CD4-positive, alpha-beta T cell treated with Interleukin-6 at 100 ng/mL for 8 hours (primary cell): Measurements from ENCODE around the gene ANKFN1.

Source experiments
- DNase-seq: peaks from one replicate; pipeline ENCODE4 v3.0.0-alpha.2; 2020; ENCODE audit warnings: mixed read lengths, low spot score

The ANKFN1 gene

DNA sequence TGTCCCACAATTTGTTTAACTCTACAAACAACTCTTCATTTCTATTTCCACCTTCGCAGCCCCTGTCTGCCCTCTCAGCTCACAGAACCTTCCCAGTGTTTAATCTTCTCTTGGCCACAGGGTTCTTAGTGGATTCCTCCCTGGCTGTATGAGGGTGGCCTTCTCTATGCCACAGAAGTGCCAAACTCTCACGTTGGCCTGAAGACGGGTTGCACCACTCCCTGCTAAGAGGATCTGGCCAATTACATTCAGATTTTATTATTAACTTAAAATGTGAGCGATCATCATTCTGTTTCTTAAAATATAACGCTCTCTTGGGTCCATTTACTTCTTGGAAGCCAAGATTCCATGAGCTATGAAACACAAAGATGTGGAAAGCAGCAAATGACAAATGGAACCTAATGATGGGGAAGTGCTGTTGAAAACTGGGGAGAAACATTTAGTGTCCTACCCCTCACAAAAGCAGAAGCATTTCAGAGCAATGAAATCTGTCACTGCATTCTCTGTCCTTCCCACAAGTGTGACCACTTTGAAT, 348.9 kb downstream of the ANKFN1 start:
- no peak for DNase-seq

DNA sequence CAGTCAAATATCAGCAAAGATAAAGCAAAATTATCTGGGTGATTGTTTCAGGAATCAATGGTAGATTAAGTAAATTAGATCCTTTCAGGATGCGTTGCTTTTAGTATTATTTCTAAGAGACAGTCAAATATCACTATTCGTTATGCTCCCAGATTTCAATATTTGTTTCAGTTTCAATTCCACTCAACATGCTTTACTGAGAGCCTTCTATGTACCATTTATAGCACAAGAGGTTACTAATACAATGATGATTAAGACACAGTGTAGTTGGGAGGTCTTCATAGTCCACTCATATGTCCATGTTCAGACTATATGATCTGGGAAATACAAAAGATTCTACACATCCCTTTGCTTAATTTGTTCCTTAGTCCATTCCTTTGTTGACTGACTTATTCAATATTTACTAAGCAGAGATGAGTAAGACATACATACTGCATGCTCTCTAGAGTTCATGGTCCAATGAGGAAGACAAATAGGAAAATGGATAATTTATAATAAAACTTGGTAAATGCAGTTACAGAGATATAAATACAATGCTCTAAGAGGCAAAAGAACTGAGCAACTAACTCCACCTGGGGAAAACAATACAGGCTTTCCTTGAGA, 352.0 kb downstream of the ANKFN1 start:
- DNase-seq: no peak

DNA sequence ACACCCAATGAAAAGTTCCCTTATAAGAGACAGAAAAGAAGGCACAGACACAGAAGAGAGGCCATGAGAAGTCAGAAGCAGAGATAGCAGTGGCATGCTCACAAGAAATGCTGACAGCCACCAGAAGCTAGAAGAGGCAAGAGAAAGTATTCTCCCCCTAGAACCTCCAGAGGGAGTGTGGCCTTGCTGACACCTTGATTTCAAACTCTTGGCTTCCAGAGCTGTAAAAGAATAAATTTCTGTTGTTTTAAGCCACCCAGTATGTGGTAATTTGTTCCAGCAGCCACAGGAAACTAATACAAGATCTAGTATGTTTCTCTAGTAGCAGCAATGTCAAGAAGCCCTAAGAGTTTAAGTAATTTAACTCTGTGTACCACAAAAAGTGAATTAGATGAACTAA, 353.1 kb downstream of the ANKFN1 start:
- DNase-seq: no peak

DNA sequence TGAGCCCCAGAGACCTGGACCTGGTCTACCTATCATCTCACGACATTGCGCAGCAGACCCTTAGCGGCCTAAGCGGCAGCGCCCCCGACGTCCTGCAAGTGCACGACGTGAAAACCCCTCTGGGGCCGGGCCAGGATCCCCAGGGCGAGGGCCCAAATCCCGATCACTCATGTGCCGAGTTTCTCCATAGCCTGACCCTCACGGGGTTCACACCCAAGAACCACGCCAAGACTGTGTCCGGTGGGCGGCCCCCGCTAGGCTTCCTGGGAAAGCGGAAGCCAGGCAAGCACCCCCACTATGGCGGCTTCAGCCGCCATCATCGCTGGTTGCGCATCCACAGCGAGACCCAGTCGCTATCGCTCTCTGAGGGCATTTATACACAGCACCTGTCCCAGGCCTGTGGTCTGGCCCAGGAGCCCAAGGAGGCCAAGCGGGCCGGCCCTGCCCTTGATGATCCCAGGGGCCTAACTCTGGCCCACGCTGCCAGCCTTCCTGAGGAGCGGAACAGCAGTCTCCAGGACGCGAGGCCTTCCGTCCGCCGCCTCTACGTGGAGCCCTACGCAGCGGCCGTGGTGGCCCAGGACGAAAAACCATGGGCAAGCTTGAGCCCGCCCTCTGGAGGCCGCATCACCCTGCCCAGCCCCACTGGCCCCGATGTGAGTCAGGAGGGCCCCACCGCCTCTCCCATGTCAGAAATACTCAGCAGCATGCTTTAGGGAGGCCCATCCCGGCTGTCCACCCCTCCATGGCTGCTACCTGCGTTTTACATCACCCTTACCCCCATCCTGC, 357.5 kb downstream of the ANKFN1 start:
- no peak for DNase-seq

DNA sequence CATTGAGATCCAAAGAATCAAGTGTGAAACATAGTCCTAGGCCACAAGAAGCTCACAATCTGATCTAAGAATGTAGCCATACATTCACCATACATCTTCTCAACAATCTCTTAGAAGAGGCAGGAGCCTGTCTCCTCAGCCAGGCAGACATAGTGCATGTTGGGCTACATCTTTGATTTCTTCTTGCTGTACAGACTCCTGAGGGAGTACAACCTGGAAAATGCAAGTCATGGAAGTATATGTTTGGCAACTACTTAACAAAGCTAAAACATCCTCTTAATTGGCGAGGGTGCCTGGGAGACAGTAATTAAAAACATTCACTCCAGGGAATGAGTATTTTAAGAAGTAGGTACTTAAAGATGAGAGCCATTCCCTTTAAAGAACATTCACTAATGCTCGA, 361.0 kb downstream of the ANKFN1 start:
- DNase-seq: no peak

DNA sequence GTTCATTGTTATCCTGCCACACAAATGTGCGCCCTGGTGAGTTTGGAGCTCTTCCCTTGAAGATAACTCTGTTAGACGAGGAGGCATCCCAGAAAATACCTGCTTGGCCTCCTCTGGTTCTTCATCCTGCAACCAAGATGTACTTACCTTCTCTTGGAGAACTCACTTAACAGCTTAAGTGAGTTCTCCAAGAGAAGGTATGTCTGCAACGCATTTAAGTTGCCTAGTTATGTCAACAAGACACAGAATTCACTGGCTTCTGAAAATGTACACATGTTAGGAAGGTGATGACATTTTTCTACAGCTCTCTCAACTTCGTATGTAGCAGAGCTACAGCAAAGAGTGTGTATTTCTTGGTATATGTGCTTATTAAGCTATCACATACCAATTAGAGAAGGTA, 361.6 kb downstream of the ANKFN1 start:
- DNase-seq: no peak

DNA sequence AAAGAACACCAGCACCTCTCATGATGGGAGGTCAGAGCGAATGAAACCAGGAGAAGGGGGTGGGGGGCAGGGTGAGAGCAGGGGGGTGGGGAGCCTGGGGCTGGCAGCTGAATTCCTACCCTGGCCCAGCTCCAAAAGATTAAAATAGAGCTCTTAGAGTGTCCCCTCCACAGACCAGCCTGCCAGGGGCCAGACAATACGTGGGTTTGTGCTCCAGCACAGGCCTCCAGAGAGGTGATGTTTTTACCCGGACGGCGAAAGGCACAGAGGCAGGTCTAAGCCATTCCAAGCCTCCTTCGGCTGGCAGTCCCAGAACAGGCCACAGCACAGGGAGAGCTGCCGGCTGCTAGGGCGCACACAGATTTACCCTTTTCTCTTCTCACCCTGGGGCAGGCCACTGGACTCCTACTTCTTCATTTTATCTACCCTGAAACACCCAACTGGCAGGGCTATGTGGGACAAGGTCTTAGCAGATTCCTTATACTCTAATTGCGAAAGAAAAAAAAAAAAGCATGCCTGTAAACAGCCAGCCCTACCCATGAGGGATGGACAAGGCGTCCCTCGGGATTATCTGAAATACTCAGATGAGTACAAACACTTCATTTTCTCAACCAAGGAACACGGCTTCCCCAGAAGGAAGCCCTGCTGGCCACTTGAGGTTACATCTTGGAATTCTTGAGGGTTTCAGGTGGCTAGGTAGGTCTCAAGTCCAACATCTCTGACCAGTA, 368.3 kb downstream of the ANKFN1 start:
- no peak for DNase-seq

DNA sequence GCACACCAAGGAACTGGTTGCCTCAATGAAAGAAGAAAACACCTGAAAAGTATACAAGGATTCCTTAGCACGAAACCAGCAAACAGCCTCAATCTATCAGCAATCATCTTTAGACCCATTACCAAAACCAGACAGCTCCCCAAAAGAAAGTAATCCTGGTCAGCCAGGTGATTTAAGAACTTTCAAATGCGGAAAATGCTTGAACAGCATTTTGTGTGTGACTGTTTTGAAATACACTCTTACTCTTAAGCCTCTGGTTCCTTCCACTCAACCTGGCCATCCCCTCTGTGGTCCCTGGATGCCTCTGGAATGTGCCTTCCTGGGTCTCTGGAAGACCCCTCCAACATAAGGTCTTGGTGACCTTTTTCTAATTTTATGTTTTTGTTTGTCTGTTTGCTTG, 369.8 kb downstream of the ANKFN1 start:
- no peak for DNase-seq

DNA sequence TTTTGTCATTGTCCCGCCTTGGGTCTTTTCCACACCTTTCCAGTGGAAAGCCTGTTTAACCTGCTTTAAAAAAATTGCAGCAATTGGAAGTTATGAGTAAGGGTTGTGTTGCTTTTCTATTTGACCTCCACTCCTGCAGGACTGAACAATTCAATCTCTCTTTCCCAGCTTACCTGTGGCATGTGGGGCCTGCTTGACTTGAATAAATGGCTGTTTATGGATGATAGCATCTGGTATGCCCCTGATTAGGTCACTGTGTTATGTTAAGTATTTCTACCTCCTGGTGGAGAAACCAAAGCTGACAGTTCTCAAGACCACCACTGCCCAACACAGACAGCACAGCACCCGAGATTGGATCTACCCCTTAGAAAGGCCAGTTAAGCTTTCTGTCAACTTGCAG, 375.4 kb downstream of the ANKFN1 start:
- DNase-seq: no peak

DNA sequence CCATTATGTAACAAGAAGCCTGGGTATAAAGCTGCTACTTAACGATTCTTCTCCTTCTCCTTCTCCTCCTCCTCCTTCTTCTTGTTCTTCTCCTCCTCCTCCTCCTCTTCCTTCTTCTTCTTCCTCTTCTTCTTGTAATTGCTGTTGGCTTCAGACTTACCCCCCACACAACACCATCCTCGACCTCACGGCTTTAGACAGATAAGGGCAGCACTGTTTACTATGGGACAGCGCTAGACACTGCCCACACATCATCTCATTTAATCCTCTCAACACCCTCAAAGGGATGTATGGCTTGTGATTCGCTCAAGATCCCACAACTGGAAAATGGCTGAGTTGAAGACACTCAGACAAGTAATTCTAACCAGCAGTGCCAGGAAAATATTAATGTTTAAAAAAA, 379.7 kb downstream of the ANKFN1 start:
- no peak for DNase-seq

DNA sequence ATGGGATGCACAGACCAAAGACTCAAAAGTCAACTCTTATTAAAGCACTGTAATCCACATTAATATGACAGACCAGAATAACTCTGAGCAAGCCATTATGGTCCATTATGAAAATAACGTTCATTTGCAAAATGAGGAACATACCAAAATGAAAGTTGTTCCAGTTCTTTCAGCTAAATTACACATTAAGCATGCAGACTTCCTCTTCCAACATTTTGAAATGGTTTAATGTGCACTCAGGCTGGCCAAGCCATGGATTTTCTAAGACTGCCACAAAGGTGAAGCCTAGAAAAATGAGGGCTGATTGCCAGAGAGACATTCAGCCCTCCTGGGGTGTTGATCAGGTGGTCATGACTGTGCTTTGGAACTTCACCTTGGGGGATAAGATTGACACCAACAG, 383.5 kb downstream of the ANKFN1 start:
- no peak for DNase-seq

DNA sequence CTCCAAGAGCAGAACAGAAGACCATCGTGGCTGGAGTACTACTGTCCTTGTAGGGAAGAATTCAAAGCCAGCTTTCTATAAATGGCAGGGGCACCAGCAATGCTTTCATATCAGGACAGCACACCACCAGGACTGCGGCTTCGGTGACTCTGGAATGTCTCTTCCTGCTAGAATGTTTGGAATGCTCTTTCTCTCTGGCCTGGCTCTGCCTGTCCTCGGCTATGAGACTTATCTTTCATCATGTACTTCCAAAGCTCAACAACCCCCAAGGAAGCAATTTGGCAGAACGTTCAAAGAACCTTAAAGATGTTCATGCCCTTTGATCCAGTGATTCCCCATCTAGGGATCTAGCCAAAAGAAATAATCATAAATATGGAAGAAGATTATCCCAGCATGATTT, 387.6 kb downstream of the ANKFN1 start:
- DNase-seq: no peak

DNA sequence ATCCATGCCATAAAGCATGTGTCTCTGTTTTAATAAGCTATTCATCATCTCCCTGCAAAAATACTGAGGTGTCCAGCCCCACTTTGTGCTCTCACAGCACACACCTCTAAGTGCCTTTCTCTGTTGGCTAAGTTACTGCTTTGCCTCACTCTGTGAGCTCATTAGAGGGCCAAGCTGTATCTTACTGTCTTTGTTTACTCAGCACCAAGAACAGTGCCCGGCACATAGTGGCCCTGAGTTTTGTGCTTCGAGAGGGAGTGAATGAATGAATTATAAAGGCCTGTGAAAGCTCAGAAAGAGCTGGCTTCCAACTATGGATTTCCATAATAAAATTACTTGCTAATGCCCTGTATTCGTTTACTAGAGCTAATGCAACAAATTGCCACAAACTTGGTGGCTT, 390.0 kb downstream of the ANKFN1 start:
- DNase-seq: no peak

DNA sequence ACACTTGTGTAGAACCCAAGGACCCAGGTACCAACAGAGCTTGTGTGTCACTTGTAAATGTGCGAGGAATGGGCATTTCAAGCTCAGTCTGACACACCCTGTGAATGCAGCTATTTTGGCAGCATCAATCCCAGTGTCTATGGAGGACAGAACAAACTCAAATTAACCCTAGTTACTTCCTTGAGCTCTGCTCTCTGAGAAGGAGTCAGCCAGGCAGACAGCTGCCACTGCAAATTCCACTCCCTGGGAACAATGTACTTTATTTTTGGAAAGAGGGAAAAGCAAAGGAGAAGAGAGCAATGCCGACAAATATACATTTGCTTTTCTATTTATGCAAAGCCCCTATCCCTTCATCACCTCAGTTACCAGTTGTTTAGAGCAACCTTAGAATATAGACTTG, 391.8 kb downstream of the ANKFN1 start:
- no peak for DNase-seq

DNA sequence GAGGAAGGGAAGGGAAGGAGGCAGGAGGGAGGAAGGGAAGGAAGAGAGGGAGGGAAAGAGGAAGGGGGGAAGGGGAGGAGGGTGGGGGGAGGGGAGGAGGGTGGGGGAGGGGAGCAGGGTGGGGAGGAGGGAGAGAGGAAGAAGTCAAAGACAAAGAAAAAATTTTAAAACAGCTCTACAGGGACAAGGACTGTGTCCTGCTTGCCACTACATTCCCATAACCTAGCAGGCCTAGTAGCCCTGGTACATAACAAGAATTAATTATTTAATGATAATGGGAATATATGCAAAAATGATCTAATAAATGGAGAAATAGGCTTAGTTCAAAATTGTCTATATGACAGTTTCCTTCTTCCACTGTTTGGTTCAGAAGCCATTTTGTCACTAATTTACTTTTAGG, 392.7 kb downstream of the ANKFN1 start:
- DNase-seq: no peak

DNA sequence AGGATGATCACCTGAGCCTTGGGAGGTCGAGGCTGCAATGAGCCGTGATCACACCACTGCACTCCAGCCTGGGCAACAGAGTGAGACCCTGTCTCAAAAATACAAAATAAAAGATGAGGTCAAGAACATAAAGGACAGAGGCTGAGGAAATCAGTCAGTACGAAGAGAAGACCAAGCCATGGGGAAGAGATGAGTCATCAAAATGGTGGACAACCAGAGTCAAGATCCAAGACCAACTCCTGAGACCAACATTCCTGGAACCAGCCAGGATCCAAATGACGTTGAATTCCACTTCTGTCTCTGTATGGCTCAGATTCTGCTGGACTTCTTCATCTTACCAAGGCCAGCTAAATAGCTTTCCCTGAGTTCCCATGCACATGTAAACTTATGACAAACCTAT, 395.4 kb downstream of the ANKFN1 start:
- no peak for DNase-seq

DNA sequence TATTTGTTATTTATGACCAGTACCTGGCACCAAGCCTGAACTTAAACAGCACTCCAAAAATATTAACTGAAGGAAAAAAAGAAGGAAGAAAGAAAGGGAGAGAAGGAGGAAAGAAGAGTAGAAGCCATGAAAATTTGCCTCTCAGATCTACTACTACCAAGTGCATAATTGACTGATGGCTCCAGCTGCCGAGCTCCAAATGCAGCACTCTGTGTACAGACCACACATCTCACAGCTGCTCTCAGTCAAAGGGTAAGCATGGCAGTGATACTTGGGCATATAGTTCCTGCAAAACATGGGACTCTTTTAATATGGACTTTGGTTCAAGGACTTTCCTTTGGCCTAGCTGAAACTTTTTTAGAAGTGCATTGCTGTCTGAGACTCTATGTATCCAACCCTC, 396.2 kb downstream of the ANKFN1 start:
- no peak for DNase-seq

DNA sequence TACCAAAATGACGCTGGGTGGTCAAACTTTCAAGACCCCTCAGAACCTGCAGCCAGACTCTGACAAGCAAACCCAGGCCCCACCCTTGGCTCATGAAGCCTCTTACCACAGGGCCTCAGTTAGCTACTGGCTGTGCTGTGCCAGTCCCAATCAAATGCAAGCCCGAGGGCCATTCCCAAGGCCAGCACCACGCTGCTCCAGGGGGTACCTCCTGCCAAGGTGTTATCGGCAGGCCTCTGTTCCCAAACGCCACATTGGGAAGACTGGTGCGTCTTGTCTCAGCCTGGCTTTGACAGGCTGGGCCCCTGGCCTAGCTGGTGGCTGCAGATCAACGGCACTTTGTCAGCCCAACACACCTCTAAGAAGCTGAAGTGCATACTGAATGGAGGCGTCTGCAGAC, 404.4 kb downstream of the ANKFN1 start:
- no peak for DNase-seq

DNA sequence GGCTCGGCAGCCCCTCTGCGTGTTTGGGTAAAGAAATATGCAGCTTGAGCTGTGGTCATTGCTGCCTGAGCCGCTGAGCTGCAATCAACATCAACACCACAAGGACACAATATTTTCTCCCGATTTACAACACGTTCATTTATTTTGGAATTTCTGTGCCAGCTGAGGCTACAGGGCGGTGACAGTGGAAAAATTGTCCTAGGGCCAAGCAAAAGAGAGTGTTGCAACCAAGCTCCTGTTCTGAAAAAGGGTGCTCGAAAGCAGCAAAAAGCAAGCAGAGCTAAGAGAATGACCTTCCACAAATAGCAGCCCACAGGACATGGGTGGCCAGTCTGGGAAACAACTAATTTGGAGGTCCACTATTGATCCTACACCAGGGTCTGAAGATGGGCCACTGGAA, 404.8 kb downstream of the ANKFN1 start:
- no peak for DNase-seq
